Measurements from ENCODE around the gene EDEM3. TPM values are rescaled to one million over a fixed set of nuclear protein-coding genes. Genes with fewer than 3 reads are reported as not detected.
A peak's percentile ranks its signal among the peaks of the same experiment; 100 is the strongest.
"Not testable (repeated sequence)": the region's sequence is repeated elsewhere in the genome, so short reads cannot be mapped to it uniquely, and the experiment has no call there.

EDEM3 gene
- total and polyA plus RNA-seq, 12 donors = 7.8 to 26.8 (median 17.8) TPM

- H3K27me3 ChIP-seq = no peaks in the 10 kb centered on the region
Measured at GRCh38 chr1:184684285-184685074, 70.2 kb downstream of the EDEM3 start.

GRCh38 chr1:184682956-184683355 is 71.7 kb downstream of the EDEM3 start:
- ATAC-seq (no peak), DNase-seq (no peak)
- no peaks in the 10 kb centered on the region for H3K27me3 ChIP-seq
- no peak for TF ChIP-seq CTCF (IDR thresholded peaks at IDR 0.05)
- intact Hi-C loops (cut with DNase I) = no loop called here
- H3K9me3 ChIP-seq = peaks cover 0 to 34% (median 13%) of the 10 kb centered on the region in 11 donors
- H3K36me3 ChIP-seq = no peaks in the 10 kb centered on the region
- H3K4me3 ChIP-seq = no peak overlapping the region
- peaks cover 0 to 20% (median 0%) of the 10 kb centered on the region in 9 donors for H3K4me1 ChIP-seq
- H3K27ac ChIP-seq = no peak overlapping the region
- WGBS, 2 donors = 94 to 99% methylated on average over 3 of the region's 3 CpGs

More at GRCh38 chr1:184684285-184685074, 70.2 kb downstream of the EDEM3 start:
- H3K9me3 ChIP-seq = peaks cover 0 to 30% (median 13%) of the 10 kb centered on the region in 11 donors
- peaks cover 0 to 20% (median 0%) of the 10 kb centered on the region in 9 donors for H3K4me1 ChIP-seq
- DNase-seq (peak in 1 of 2 donors; percentile 54), ATAC-seq (peak in 7 of 8 donors; percentile 16 to 72 (median 58))
- H3K27ac ChIP-seq = no peak overlapping the region
- H3K36me3 ChIP-seq = no peaks in the 10 kb centered on the region
- H3K4me3 ChIP-seq = no peak overlapping the region
- TF ChIP-seq CTCF (IDR thresholded peaks at IDR 0.05) = no peak
- 53 to 57% methylated on average over 11 of the region's 11 CpGs for WGBS, 2 donors
- intact Hi-C loops (cut with DNase I) = no loop called here

DNA sequence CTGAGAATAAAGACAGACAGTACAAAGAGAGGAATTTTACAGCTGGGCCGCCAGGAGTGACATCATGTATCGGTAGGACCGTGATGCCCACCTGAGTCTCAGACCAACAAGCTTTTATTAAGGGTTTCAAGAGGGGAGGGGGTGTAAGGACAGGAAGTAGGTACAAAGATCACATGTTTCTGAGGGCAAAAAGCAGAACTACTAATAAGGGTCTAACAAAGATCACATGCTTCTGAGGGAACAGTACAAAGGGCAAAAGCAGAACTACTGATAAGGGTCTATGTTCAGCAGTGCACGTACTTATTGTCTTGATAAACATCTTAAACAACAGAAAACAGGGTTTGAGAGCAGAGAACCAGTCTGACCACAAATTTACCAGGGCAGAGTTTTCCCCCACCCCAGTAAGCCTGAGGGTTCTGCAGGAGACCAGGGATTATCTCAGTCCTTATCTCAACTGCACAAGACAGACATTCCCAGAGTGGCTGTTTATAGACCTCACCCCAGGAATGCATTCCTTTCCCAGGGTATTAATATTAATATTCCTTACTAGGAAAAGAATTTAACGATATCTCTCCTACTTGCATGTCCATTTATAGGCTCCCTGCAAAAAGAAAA is 73.9 kb downstream of the EDEM3 start:
- 87 to 88% methylated on average over 5 of the region's 5 CpGs for WGBS, 2 donors
- intact Hi-C loops (cut with DNase I); DNase-seq; H3K4me1 ChIP-seq; H3K4me3 ChIP-seq; ATAC-seq; H3K36me3 ChIP-seq; H3K27me3 ChIP-seq; H3K27ac ChIP-seq: not testable (repeated sequence)
- peaks cover 0 to 34% (median 13%) of the 10 kb centered on the region in 11 donors for H3K9me3 ChIP-seq

- DNase-seq; ATAC-seq; H3K4me1 ChIP-seq; intact Hi-C loops (cut with DNase I); H3K36me3 ChIP-seq; H3K4me3 ChIP-seq; H3K27me3 ChIP-seq; H3K27ac ChIP-seq: not testable (repeated sequence)
- peaks cover 0 to 34% (median 13%) of the 10 kb centered on the region in 11 donors for H3K9me3 ChIP-seq
- WGBS, 2 donors = 83 to 92% methylated on average over 3 of the region's 3 CpGs
Measured at GRCh38 chr1:184679472-184679871, 75.2 kb downstream of the EDEM3 start.

- H3K27ac ChIP-seq = no peak overlapping the region
- no peak for DNase-seq
- TF ChIP-seq CTCF (IDR thresholded peaks at IDR 0.05) = no peak
- no peaks in the 10 kb centered on the region for H3K27me3 ChIP-seq
- ATAC-seq = no peak
- intact Hi-C loops (cut with DNase I) = no loop called here
- H3K36me3 ChIP-seq = no peaks in the 10 kb centered on the region
- no peak overlapping the region for H3K4me3 ChIP-seq
- H3K4me1 ChIP-seq = no peaks in the 10 kb centered on the region
- peaks cover 0 to 33% (median 13%) of the 10 kb centered on the region in 11 donors for H3K9me3 ChIP-seq
Measured at GRCh38 chr1:184677344-184677743, 77.3 kb downstream of the EDEM3 start.
